DND-41 (cell line): ENCODE data around the gene NRXN3.

ENCODE experiments used
- CTCF ChIP-seq: IDR thresholded peaks from 2 replicates; pipeline ENCODE4 v1.5.1; 2012; ENCODE audit warnings: borderline replicate concordance, low read length, moderate library complexity, mild to moderate bottlenecking; ENCODE audit not compliant: poor library complexity, severe bottlenecking; ENCODE audit errors: extremely low read depth
- EZH2 ChIP-seq: IDR thresholded peaks from 3 replicates; pipeline ENCODE4 v1.6.1; 2012; ENCODE audit warnings: borderline replicate concordance, low read depth, mild to moderate bottlenecking, moderate library complexity, low read length, inconsistent platforms; ENCODE audit not compliant: severe bottlenecking

GRCh38 chr14:78947681-78948080 is 777.5 kb downstream of the NRXN3 start:
- TF ChIP-seq CTCF, result no peak
- TF ChIP-seq EZH2, result no peak
